ENCODE measurements around the gene C14orf132.

The C14orf132 gene

DNA sequence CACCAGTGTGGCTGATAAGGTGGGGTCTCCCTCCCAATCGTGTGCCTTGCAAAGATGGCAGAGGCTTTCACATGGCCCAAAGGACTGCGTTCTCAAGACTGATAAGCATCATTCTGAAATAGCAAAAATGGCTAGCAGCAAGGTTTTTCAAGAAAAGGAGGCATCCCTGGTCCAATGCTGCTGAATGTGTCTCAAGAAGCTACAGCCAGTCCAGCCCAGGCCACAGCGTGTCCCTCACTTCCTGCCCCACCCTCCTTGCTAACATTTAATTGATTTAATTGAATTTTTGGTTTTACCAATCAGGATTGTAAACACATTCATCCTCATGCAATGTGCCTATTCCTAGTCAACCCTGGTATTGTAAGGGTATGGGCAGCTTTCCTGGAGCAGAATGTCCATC lies 55.9 kb downstream of the C14orf132 start:
- TF ChIP-seq FOXP2 (optimal IDR thresholded peaks at IDR 0.05; ENCODE audit: borderline replicate concordance, extremely low read depth, extremely low read length, insufficient read depth) (no peak), TAF1 (IDR thresholded peaks at IDR 0.05; ENCODE audit: borderline replicate concordance, insufficient read depth, low read length) (no peak), SIN3A (IDR thresholded peaks at IDR 0.05; ENCODE audit: borderline replicate concordance, insufficient read depth, low read length) (no peak), POLR2AphosphoS5 (IDR thresholded peaks at IDR 0.05; ENCODE audit: low read depth, low read length) (no peak)
- TF ChIP-seq, protein P1, sequence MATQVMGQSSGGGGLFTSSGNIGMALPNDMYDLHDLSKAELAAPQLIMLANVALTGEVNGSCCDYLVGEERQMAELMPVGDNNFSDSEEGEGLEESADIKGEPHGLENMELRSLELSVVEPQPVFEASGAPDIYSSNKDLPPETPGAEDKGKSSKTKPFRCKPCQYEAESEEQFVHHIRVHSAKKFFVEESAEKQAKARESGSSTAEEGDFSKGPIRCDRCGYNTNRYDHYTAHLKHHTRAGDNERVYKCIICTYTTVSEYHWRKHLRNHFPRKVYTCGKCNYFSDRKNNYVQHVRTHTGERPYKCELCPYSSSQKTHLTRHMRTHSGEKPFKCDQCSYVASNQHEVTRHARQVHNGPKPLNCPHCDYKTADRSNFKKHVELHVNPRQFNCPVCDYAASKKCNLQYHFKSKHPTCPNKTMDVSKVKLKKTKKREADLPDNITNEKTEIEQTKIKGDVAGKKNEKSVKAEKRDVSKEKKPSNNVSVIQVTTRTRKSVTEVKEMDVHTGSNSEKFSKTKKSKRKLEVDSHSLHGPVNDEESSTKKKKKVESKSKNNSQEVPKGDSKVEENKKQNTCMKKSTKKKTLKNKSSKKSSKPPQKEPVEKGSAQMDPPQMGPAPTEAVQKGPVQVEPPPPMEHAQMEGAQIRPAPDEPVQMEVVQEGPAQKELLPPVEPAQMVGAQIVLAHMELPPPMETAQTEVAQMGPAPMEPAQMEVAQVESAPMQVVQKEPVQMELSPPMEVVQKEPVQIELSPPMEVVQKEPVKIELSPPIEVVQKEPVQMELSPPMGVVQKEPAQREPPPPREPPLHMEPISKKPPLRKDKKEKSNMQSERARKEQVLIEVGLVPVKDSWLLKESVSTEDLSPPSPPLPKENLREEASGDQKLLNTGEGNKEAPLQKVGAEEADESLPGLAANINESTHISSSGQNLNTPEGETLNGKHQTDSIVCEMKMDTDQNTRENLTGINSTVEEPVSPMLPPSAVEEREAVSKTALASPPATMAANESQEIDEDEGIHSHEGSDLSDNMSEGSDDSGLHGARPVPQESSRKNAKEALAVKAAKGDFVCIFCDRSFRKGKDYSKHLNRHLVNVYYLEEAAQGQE (IDR thresholded peaks at IDR 0.05; ENCODE audit: insufficient read depth in 1 of 2, low read depth in 2 of 2, low read length in 2 of 2), result no peak

DNA sequence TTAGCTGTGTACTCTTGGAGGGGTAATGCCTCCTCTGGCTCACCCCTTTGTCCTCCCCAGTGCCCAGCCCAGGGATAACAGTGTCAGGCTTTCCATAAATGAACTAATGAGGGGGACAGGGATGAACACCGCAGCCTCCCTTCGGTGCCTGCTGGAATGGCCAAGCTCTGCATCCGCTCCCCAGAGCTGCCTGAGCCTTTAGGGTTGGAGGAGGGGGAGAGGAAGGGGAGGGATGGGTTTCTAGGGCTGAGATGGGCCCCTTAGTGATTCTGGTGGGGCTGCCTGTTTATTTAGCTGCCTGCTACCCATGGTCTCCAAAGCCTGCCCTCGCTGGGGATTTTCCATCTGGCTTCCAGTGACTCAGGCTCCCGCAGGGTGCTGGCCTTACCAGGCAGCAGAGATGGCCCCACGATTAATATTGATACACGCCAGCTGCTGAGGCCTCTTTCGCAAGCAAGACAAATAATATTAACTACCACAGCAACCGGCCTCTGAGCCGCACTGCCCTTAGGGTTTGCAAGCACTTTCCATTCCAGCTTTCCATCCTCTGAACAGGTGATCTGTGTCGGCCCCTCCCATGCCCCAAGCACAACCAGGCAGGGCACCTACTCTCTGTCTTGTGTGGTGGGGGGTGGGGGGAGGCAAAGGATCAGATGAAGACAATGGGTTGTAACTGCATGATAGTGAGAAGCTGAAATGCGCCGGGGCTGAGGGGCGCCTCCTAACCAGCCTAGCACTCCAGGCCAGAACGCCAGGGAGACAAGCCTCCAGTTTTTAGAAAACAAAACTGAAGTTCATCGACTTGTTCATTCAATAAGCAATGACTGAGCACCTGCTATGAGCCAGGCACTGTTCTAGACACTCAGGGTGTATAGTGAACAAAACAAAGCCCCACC lies 56.7 kb downstream of the C14orf132 start:
- TF ChIP-seq POLR2AphosphoS5 (IDR thresholded peaks at IDR 0.05; ENCODE audit: low read depth, low read length) (no peak), FOXP2 (optimal IDR thresholded peaks at IDR 0.05; ENCODE audit: borderline replicate concordance, extremely low read depth, extremely low read length, insufficient read depth) (no peak), SIN3A (IDR thresholded peaks at IDR 0.05; ENCODE audit: borderline replicate concordance, insufficient read depth, low read length) (no peak), TAF1 (IDR thresholded peaks at IDR 0.05; ENCODE audit: borderline replicate concordance, insufficient read depth, low read length) (no peak)
- TF ChIP-seq, protein P1 (IDR thresholded peaks at IDR 0.05; ENCODE audit: insufficient read depth in 1 of 2, low read depth in 2 of 2, low read length in 2 of 2), result no peak

DNA sequence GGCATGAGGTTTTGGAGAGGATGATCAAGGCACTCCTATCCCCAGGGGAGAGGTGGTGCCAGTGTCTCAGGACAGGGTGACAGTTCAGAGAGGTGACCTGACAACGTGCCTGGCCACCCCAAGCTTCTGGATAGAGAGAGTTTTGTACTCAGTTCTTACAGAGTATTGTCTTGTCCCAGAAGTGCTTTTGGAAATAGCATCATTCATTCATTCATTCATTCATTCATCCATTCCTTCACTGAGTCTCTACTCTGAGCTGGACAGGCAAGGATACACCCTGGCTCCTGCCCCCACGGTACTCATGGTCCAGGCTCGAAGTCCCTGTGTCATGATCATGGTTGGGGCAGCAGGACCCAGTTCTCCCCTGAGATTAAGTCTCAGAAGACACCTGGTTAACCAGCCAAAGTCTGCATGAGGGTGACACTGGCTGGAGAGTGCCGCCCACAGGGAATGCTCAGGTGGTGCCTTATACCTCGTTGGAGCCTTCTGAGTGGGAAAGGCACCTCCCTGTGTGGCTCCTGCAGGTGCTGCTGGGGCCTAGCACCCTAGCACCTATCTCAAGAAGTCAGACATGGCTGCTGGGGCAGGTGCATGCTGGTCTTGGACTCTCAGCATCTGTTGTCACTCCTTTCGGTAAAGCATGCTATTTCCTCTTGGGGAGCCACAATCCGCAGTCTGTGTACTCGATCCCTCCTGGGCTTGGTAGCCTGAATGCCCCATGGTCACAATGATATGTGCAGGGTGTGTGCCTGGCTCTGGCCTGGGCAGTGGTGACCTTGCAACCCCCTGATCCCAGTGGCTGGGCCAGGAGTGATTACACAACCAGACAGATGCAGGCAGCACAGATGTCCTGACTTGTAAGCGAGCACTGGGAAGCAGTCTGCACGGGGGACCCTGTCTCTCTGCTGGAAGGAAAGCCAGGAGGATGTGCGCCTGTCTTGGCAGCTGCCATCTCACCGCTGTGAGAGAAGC lies 57.8 kb downstream of the C14orf132 start:
- TF ChIP-seq SIN3A (IDR thresholded peaks at IDR 0.05; ENCODE audit: borderline replicate concordance, insufficient read depth, low read length) (no peak), FOXP2 (optimal IDR thresholded peaks at IDR 0.05; ENCODE audit: borderline replicate concordance, extremely low read depth, extremely low read length, insufficient read depth) (no peak), POLR2AphosphoS5 (IDR thresholded peaks at IDR 0.05; ENCODE audit: low read depth, low read length) (no peak), TAF1 (IDR thresholded peaks at IDR 0.05; ENCODE audit: borderline replicate concordance, insufficient read depth, low read length) (no peak)
- TF ChIP-seq, protein P1 (IDR thresholded peaks at IDR 0.05; ENCODE audit: insufficient read depth in 1 of 2, low read depth in 2 of 2, low read length in 2 of 2), result no peak

- no peak for TF ChIP-seq TAF1 (IDR thresholded peaks at IDR 0.05; ENCODE audit: borderline replicate concordance, insufficient read depth, low read length)
- no peak for TF ChIP-seq SIN3A (IDR thresholded peaks at IDR 0.05; ENCODE audit: borderline replicate concordance, insufficient read depth, low read length)
- no peak for TF ChIP-seq POLR2AphosphoS5 (IDR thresholded peaks at IDR 0.05; ENCODE audit: low read depth, low read length)
- no peak for TF ChIP-seq FOXP2 (optimal IDR thresholded peaks at IDR 0.05; ENCODE audit: borderline replicate concordance, extremely low read depth, extremely low read length, insufficient read depth)
- TF ChIP-seq, protein P1 (IDR thresholded peaks at IDR 0.05; ENCODE audit: insufficient read depth in 1 of 2, low read depth in 2 of 2, low read length in 2 of 2), result no peak
Observed at GRCh38 chr14:96097752-96098151, 58.6 kb downstream of the C14orf132 start.
